Measurements from ENCODE around the gene SCN3B. TPM values are rescaled to one million over a fixed set of nuclear protein-coding genes. Genes with fewer than 3 reads are reported as not detected.

The SCN3B gene
- total RNA-seq, 1 experiment from 2014 or later = 0.79 TPM

DNA sequence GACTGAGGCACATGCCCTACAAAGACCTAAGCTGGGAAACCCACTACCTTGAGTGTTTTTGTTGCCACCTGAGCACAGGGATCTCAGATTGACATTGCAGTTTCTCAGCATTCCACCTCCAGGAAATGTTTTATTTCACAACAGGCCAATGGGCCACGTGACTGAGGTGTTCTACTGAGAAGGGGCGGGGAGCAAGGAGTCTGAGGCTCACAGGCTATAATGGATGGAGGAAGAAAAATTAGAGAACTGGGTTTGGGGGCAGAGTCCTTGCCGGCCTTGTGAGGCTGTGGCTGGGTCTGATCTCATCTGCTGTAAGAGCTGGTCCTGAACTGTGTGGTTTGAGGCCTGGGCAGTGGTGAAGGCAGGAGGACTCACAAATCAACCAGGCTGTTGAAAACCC is 46.3 kb upstream of the SCN3B start:
- CTCF ChIA-PET = interaction anchor here (0.6 to 1.4 kb wide), 2 partner anchors 10 to 89 kb away, joined by 3 to 4 read pairs; no protein-coding TSS in a partner anchor

DNA sequence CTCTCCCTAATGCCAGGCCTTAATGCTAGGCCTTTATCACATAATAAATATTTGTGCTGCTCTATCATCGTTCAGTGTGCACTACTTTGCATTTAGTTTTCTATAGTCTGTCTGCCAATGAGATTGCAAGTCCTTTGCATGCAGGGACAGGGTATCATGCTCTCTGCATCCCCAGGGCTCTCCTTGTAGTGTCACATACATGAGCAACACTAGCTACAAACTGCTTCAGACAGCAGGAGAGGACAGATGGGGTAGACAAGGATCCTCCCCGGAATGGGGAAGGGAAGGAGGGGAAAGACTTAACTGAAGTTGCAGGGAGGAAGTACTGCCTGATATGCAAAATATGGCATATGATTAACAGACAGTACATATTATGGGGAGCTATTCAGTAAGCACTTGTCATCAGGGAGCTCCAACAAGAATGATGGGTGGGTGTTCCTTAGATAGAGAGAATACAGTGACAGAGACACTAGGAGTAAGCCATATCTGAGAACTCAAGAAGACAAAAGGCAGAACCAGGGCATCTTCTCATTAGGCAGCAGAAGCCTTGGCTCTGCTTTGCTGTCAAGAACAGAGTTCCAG is 44.2 kb upstream of the SCN3B start:
- ATAC-seq (no peak), DNase-seq (ENCODE audit: low spot score) (no peak)
- H3K4me3 Mint-ChIP-seq = no peak overlapping the region
- ChIA-PET CTCF (interaction anchor here (1.1 to 2.1 kb wide), 3 partner anchors 9 to 58 kb away, joined by 3 to 7 read pairs (median 4); partner anchors contain the start of gene SCN3B), POLR2A (no interaction called here)
- no peaks in the 10 kb centered on the region for H3K27me3 Mint-ChIP-seq (ENCODE audit: low read depth)
- no peaks in the 10 kb centered on the region for H3K4me1 Mint-ChIP-seq
- TF ChIP-seq NFE2L1 (CRISPR knock-in tag; IDR thresholded peaks at IDR 0.05) = no peak
- no peaks in the 10 kb centered on the region for H3K9me3 Mint-ChIP-seq
- no peak overlapping the region for H3K27ac Mint-ChIP-seq
- no peaks in the 10 kb centered on the region for H3K36me3 Mint-ChIP-seq

More for the DNA sequence above, 46.3 kb upstream of the SCN3B start:
- TF ChIP-seq ZNF423 (CRISPR knock-in tag; IDR thresholded peaks at IDR 0.05) = no peak
- TF ChIP-seq, protein P1, sequence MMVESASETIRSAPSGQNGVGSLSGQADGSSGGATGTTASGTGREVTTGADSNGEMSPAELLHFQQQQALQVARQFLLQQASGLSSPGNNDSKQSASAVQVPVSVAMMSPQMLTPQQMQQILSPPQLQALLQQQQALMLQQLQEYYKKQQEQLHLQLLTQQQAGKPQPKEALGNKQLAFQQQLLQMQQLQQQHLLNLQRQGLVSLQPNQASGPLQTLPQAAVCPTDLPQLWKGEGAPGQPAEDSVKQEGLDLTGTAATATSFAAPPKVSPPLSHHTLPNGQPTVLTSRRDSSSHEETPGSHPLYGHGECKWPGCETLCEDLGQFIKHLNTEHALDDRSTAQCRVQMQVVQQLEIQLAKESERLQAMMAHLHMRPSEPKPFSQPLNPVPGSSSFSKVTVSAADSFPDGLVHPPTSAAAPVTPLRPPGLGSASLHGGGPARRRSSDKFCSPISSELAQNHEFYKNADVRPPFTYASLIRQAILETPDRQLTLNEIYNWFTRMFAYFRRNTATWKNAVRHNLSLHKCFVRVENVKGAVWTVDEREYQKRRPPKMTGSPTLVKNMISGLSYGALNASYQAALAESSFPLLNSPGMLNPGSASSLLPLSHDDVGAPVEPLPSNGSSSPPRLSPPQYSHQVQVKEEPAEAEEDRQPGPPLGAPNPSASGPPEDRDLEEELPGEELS (CRISPR knock-in tag; IDR thresholded peaks at IDR 0.05) = no peak
- TF ChIP-seq, protein P2, sequence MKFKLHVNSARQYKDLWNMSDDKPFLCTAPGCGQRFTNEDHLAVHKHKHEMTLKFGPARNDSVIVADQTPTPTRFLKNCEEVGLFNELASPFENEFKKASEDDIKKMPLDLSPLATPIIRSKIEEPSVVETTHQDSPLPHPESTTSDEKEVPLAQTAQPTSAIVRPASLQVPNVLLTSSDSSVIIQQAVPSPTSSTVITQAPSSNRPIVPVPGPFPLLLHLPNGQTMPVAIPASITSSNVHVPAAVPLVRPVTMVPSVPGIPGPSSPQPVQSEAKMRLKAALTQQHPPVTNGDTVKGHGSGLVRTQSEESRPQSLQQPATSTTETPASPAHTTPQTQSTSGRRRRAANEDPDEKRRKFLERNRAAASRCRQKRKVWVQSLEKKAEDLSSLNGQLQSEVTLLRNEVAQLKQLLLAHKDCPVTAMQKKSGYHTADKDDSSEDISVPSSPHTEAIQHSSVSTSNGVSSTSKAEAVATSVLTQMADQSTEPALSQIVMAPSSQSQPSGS (CRISPR knock-in tag; IDR thresholded peaks at IDR 0.05; ENCODE audit: borderline replicate concordance, low read depth) = no peak
- TF ChIP-seq ZNF263 (CRISPR knock-in tag; IDR thresholded peaks at IDR 0.05; ENCODE audit: low read depth) = no peak
- no peak for TF ChIP-seq PRRX2 (CRISPR knock-in tag; IDR thresholded peaks at IDR 0.05)
- TF ChIP-seq, protein P3, sequence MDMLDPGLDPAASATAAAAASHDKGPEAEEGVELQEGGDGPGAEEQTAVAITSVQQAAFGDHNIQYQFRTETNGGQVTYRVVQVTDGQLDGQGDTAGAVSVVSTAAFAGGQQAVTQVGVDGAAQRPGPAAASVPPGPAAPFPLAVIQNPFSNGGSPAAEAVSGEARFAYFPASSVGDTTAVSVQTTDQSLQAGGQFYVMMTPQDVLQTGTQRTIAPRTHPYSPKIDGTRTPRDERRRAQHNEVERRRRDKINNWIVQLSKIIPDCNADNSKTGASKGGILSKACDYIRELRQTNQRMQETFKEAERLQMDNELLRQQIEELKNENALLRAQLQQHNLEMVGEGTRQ (CRISPR knock-in tag; IDR thresholded peaks at IDR 0.05) = no peak
- TF ChIP-seq, protein P4, sequence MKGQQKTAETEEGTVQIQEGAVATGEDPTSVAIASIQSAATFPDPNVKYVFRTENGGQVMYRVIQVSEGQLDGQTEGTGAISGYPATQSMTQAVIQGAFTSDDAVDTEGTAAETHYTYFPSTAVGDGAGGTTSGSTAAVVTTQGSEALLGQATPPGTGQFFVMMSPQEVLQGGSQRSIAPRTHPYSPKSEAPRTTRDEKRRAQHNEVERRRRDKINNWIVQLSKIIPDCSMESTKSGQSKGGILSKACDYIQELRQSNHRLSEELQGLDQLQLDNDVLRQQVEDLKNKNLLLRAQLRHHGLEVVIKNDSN (CRISPR knock-in tag; IDR thresholded peaks at IDR 0.05) = no peak
- no peak for TF ChIP-seq TCF7 (CRISPR knock-in tag; IDR thresholded peaks at IDR 0.05; ENCODE audit: low read depth)
- TF ChIP-seq, protein P5, sequence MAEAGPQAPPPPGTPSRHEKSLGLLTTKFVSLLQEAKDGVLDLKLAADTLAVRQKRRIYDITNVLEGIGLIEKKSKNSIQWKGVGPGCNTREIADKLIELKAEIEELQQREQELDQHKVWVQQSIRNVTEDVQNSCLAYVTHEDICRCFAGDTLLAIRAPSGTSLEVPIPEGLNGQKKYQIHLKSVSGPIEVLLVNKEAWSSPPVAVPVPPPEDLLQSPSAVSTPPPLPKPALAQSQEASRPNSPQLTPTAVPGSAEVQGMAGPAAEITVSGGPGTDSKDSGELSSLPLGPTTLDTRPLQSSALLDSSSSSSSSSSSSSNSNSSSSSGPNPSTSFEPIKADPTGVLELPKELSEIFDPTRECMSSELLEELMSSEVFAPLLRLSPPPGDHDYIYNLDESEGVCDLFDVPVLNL (CRISPR knock-in tag; IDR thresholded peaks at IDR 0.05; ENCODE audit: borderline replicate concordance, low read depth) = no peak
- no peak for TF ChIP-seq ATF1 (CRISPR knock-in tag; IDR thresholded peaks at IDR 0.05)
- no peak for TF ChIP-seq ZNF317 (CRISPR knock-in tag; IDR thresholded peaks at IDR 0.05; ENCODE audit: borderline replicate concordance, low read depth)
- TF ChIP-seq SOX15 (CRISPR knock-in tag; IDR thresholded peaks at IDR 0.05) = no peak
- TF ChIP-seq, protein P6, sequence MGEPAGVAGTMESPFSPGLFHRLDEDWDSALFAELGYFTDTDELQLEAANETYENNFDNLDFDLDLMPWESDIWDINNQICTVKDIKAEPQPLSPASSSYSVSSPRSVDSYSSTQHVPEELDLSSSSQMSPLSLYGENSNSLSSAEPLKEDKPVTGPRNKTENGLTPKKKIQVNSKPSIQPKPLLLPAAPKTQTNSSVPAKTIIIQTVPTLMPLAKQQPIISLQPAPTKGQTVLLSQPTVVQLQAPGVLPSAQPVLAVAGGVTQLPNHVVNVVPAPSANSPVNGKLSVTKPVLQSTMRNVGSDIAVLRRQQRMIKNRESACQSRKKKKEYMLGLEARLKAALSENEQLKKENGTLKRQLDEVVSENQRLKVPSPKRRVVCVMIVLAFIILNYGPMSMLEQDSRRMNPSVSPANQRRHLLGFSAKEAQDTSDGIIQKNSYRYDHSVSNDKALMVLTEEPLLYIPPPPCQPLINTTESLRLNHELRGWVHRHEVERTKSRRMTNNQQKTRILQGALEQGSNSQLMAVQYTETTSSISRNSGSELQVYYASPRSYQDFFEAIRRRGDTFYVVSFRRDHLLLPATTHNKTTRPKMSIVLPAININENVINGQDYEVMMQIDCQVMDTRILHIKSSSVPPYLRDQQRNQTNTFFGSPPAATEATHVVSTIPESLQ (CRISPR knock-in tag; IDR thresholded peaks at IDR 0.05) = no peak
- TF ChIP-seq GRHL2 (CRISPR knock-in tag; IDR thresholded peaks at IDR 0.05; ENCODE audit: insufficient replicate concordance, severe bottlenecking) = no peak
- ATAC-seq = no peak
- H3K36me3 Mint-ChIP-seq = no peaks in the 10 kb centered on the region
- no peak overlapping the region for H3K27ac Mint-ChIP-seq
- H3K4me3 Mint-ChIP-seq = no peak overlapping the region
- POLR2A ChIA-PET = no interaction called here
- no peaks in the 10 kb centered on the region for H3K27me3 Mint-ChIP-seq (ENCODE audit: low read depth)
- no peaks in the 10 kb centered on the region for H3K9me3 Mint-ChIP-seq
- no peak for DNase-seq (ENCODE audit: low spot score)
- H3K4me1 Mint-ChIP-seq = no peaks in the 10 kb centered on the region
